OCI-LY1 (cell line): ENCODE measurements around the gene LRMDA.

Experiments
- CTCF ChIP-seq: fragments of 200-600 bp; sonication (generic), shearing (Covaris generic); IDR thresholded peaks from 2 replicates; pipeline ENCODE4 v1.5.1; 2017; ENCODE audit warnings: mild to moderate bottlenecking, antibody characterized with exemption, low read length, moderate library complexity, mixed read lengths
- EZH2 ChIP-seq: fragments of 200-600 bp; sonication (generic), shearing (Covaris generic); IDR thresholded peaks from 2 replicates; pipeline ENCODE4 v1.8.0; 2017; ENCODE audit warnings: borderline replicate concordance, mixed run types, mild to moderate bottlenecking, antibody characterized with exemption, low read length, moderate library complexity, mixed read lengths

- no peak for TF ChIP-seq CTCF
- TF ChIP-seq EZH2 = no peak
Measured at GRCh38 chr10:76080991-76081390, 649.6 kb downstream of the LRMDA start.
